ENCODE data around the gene ARHGAP10.

- TF ChIP-seq, protein P1, sequence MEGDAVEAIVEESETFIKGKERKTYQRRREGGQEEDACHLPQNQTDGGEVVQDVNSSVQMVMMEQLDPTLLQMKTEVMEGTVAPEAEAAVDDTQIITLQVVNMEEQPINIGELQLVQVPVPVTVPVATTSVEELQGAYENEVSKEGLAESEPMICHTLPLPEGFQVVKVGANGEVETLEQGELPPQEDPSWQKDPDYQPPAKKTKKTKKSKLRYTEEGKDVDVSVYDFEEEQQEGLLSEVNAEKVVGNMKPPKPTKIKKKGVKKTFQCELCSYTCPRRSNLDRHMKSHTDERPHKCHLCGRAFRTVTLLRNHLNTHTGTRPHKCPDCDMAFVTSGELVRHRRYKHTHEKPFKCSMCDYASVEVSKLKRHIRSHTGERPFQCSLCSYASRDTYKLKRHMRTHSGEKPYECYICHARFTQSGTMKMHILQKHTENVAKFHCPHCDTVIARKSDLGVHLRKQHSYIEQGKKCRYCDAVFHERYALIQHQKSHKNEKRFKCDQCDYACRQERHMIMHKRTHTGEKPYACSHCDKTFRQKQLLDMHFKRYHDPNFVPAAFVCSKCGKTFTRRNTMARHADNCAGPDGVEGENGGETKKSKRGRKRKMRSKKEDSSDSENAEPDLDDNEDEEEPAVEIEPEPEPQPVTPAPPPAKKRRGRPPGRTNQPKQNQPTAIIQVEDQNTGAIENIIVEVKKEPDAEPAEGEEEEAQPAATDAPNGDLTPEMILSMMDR (conservative IDR thresholded peaks at IDR 0.05; ENCODE audit: low read depth, low read length): no peak
- TF ChIP-seq EZH2 (IDR thresholded peaks at IDR 0.05; ENCODE audit: low read length, unreplicated experiment) (no peak), EZH2phosphoT487 (IDR thresholded peaks at IDR 0.05; ENCODE audit: borderline replicate concordance, low read length) (no peak)
These were observed at the start of gene ARHGAP10 for GRCh38 chr4:147731580-147732517.
